Tibial artery (tissue), 4 donors: Measurements from ENCODE around the gene PIK3R4.

Experiments used
- DNase-seq, 2 donors: peaks; one replicate each; pipeline ENCODE4 v3.0.0-alpha.2; 2019
- H3K27ac ChIP-seq, 2 donors: fragments of 200-600 bp; sonication (generic) in 1 of 2; 1 replicate in 1 of 2; 2 replicates in 1 of 2; pipeline ENCODE4 v1.5.1; 2018 to 2019; ENCODE audit warnings: mild to moderate bottlenecking in 1 of 2
- H3K27me3 ChIP-seq, 2 donors: fragments of 200-600 bp; sonication (generic) in 1 of 2; one replicate each; pipeline versions ENCODE4 v1.5.1 to v1.6.0; 2016 to 2019
- H3K36me3 ChIP-seq, 3 donors: fragments of 200-600 bp; sonication (generic) in 2 of 3; one replicate each; pipeline ENCODE4 v1.5.1; 2016 to 2019; ENCODE audit warnings: mild to moderate bottlenecking in 2 of 3
- H3K4me1 ChIP-seq, 4 donors: fragments of 200-600 bp; sonication (generic) in 2 of 4; 1 replicate in 3 of 4; 2 replicates in 1 of 4; pipeline ENCODE4 v1.5.1; 2016 to 2019
- H3K4me3 ChIP-seq, 2 donors: fragments of 200-600 bp; sonication (generic) in 1 of 2; 1 replicate in 1 of 2; 2 replicates in 1 of 2; pipeline ENCODE4 v1.5.1; 2018 to 2019; ENCODE audit warnings: mild to moderate bottlenecking in 2 of 2
- H3K9me3 ChIP-seq, 3 donors: fragments of 200-600 bp; sonication (generic) in 1 of 3; one replicate each; pipeline ENCODE4 v1.5.1; 2016 to 2019
- intact Hi-C: fragments of 100-400 bp; cut with DNase I; formaldehyde crosslinking; loops from one replicate; pipeline ENCODE4 v1.15.0; 2023; ENCODE audit warnings: low total_unique reads
- TF ChIP-seq, protein P1 (sequence below), 2 experiments: fragments of 200-600 bp in 1 of 2; fragments of 450-650 bp in 1 of 2; IDR thresholded peaks; one replicate each; pipeline ENCODE4 v1.5.1; 2017 to 2019; ENCODE audit warnings: antibody characterized with exemption in 2 of 2, mild to moderate bottlenecking in 1 of 2, moderate library complexity in 1 of 2

PIK3R4 gene

DNA sequence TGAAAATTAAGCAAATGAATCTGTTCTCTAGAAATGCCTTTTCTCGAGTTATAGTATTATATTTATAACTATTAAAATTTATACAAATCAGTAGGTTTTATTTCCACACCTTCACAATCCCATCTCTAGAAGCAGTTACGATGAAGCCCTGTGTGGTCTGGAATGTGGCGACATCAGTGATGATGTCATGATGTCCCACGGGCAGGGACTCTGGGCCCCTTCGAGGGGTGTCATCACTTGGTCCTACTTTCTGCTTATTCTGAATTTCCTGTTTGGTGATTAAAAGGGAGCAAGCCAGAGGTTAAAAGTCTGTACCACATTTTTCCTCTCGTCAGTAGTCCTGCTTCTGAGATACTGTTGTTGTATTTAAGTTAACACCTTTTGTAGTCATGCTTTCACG is 67.4 kb downstream of the PIK3R4 start:
- H3K36me3 ChIP-seq: peaks cover 61 to 94% (median 62%) of the 10 kb centered on the region in 3 donors
- intact Hi-C loops: no loop called here
- TF ChIP-seq, protein P1, sequence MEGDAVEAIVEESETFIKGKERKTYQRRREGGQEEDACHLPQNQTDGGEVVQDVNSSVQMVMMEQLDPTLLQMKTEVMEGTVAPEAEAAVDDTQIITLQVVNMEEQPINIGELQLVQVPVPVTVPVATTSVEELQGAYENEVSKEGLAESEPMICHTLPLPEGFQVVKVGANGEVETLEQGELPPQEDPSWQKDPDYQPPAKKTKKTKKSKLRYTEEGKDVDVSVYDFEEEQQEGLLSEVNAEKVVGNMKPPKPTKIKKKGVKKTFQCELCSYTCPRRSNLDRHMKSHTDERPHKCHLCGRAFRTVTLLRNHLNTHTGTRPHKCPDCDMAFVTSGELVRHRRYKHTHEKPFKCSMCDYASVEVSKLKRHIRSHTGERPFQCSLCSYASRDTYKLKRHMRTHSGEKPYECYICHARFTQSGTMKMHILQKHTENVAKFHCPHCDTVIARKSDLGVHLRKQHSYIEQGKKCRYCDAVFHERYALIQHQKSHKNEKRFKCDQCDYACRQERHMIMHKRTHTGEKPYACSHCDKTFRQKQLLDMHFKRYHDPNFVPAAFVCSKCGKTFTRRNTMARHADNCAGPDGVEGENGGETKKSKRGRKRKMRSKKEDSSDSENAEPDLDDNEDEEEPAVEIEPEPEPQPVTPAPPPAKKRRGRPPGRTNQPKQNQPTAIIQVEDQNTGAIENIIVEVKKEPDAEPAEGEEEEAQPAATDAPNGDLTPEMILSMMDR (IDR thresholded peaks at IDR 0.05): no peak
- H3K27me3 ChIP-seq: no peaks in the 10 kb centered on the region
- no peaks in the 10 kb centered on the region for H3K4me1 ChIP-seq
- H3K27ac ChIP-seq: no peak overlapping the region
- no peaks in the 10 kb centered on the region for H3K9me3 ChIP-seq
- no peak overlapping the region for H3K4me3 ChIP-seq
- no peak for DNase-seq

GRCh38 chr3:130677343-130677742 is 69.3 kb downstream of the PIK3R4 start:
- Histone ChIP-seq H3K27ac (no peak overlapping the region), H3K4me1 (no peaks in the 10 kb centered on the region), H3K4me3 (no peak overlapping the region), H3K36me3 (peaks cover 46 to 84% (median 54%) of the 10 kb centered on the region in 3 donors), H3K9me3 (no peaks in the 10 kb centered on the region), H3K27me3 (no peaks in the 10 kb centered on the region)
- no peak for DNase-seq
- TF ChIP-seq, protein P1 (IDR thresholded peaks at IDR 0.05): no peak
- intact Hi-C loops: no loop called here

DNA sequence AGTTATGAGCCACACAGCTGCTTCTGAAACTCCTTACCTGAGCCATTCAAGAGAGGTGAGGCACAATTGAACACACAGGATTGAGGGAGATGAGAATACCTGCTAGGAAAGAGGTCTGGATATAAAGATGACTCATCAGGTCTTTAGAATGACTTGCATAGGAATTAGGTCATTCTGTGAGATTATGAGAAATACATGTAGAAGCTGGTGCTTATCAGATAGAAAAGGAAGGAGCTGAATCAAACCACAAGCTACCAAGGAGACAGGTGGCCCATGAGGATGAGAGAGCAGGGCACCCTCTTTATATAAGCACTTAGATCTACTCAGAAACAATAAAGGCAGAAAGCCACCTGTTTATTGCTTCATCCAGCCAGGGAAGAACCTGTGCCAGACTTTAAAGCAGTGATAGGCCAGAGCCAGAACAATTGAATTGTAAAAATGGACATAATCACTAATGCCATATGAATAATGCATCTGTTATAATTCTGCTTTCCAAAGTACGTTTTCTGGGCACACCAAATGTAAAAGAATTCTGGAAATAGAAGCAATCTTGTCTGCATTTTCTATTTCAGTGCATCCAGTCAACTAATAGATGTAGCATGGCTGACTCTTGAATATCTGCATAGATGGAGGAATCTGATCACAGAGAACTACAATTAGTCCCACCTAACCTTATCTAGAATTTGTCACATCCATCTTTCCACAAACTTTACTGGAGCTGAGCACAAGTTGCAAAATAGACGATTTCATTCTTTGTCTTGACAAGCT is 74.9 kb downstream of the PIK3R4 start:
- peaks cover 19 to 54% (median 21%) of the 10 kb centered on the region in 3 donors for H3K36me3 ChIP-seq

GRCh38 chr3:130669740-130670139 is 76.9 kb downstream of the PIK3R4 start:
- no peaks in the 10 kb centered on the region for H3K4me1 ChIP-seq
- intact Hi-C loops: no loop called here
- peaks cover 16 to 38% (median 21%) of the 10 kb centered on the region in 3 donors for H3K36me3 ChIP-seq
- no peak overlapping the region for H3K4me3 ChIP-seq
- no peak for DNase-seq
- H3K27me3 ChIP-seq: no peaks in the 10 kb centered on the region
- H3K27ac ChIP-seq: no peak overlapping the region
- TF ChIP-seq, protein P1 (IDR thresholded peaks at IDR 0.05): no peak
- no peaks in the 10 kb centered on the region for H3K9me3 ChIP-seq

More for the DNA sequence above, 74.9 kb downstream of the PIK3R4 start:
- H3K4me1 ChIP-seq: no peaks in the 10 kb centered on the region
- no peak overlapping the region for H3K27ac ChIP-seq
- intact Hi-C loops: no loop called here
- H3K4me3 ChIP-seq: no peak overlapping the region
- H3K27me3 ChIP-seq: no peaks in the 10 kb centered on the region
- TF ChIP-seq, protein P1 (IDR thresholded peaks at IDR 0.05): no peak
- no peak for DNase-seq
- no peaks in the 10 kb centered on the region for H3K9me3 ChIP-seq

- Histone ChIP-seq H3K27me3 (no peaks in the 10 kb centered on the region), H3K4me1 (peaks cover 0 to 10% (median 2%) of the 10 kb centered on the region in 4 donors), H3K9me3 (no peaks in the 10 kb centered on the region), H3K4me3 (no peak overlapping the region), H3K27ac (no peak overlapping the region), H3K36me3 (no peaks in the 10 kb centered on the region)
- TF ChIP-seq, protein P1 (IDR thresholded peaks at IDR 0.05): no peak
- intact Hi-C loops: no loop called here
- DNase-seq: no peak
Measured at GRCh38 chr3:130663092-130663491, 83.5 kb downstream of the PIK3R4 start.
